Stimulated activated CD8-positive, alpha-beta memory T cell treated with anti-CD3 and anti-CD28 coated beads, Interleukin-4, amount 100 ng/mL, for 48 hours (primary cell): ENCODE data around the gene PRKAG2.
"Not testable (repeated sequence)": the region's sequence is repeated elsewhere in the genome, so short reads cannot be mapped to it uniquely, and the experiment has no call there.

Experiments
- DNase-seq: peaks from one replicate; pipeline ENCODE4 v3.0.0-alpha.2; 2020

PRKAG2 gene

DNA sequence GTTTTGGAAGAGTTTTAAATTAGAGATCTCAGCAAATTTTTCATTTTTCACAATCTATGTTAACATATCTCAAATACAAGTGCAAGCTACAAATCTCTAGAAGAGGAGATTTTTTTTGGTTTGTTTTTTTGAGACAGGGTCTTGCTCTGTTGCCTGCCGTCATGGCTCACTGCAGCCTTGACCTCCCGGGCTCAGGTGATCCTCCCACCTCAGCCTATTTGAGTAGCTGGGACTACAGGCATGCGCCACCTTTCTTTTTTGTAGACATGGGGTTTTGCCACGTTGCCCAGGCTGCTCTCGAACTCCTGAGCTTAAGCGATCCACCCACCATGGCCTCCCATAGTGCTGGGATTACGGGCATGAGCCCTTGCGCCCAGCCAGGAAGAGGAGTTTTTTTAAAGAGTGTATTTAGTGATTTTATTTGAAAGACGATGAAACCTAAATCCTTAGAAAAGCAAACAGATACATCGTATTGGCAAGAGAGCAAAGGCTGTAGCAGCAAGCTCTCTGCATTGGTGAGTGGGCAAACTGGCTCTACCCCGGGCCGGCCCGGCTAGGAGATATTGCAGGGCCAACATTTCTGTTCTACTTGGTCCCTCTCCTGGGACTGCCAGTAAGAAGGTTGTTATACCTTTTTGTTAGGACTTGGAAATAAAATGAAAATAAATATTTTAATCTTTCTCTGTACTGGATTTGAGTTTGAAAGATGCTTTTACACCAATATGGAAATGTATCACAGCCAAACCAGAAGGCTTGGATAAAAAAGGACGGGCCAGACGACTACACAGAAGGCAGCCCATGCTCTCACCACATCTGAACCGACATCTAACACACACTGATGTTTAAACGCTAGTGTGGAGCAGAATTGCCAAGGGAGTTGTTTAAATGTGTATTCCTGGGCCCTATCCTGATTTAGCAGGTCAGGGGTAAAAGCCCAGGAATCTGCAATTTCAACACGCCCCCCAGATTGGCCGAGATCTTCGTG is 307.7 kb downstream of the PRKAG2 start:
- DNase-seq = no peak

DNA sequence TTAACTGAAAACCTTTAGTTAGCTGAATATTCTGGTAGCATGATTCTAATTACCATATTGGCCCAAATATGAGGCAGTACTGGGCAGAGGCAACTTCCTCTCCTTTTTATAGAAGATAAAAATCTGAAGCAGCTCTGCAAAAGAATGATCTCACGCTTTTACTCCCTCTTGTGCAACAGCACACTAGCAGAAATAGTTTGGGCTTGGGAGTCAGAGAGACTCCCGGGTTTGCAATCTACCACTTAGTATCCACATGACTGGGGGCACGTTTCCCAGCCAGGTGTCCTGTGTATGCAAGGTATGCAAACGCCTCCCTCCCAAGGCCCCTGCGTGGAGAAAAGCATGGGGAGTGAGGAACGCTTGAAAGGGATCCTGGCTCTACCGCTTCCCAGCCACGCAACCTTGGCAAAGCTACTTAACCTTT is 310.0 kb downstream of the PRKAG2 start:
- no peak for DNase-seq

DNA sequence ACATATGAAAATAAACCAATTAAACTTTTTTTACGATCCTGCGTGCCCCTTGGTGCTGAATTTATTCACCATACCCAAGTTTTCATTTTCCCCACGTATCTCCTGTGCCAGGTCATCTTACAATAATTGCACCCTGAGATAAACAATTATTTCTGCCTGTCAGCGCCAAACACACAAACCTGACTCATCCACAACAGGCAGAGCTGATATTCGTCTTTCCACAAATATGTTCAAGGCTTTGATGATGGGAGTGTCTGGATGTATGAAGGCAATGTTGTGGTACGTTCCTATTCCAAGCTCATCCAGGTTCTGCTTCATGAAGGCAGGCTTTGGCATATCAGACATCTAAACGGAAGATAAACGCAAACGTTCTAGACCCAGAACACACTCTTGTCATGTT is 311.4 kb downstream of the PRKAG2 start:
- DNase-seq = no peak

DNA sequence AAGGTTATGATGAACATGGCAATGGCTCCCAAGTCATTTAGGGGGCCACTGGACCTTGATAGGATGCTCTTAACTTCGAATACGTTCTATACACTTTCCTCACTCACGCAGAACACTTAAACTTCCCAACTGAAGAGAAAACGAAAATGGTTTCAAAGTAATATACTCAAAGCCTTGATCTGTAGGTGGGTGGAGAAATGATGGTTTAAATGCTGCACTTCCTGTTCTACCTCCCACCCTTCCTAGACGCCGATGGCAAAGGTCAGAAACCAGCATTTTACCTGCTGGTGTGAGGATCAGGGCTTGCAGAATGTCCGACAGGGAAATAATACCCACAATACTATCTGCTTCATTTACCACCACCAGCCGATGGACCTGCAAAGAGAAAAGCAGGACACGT is 316.7 kb downstream of the PRKAG2 start:
- no peak for DNase-seq

DNA sequence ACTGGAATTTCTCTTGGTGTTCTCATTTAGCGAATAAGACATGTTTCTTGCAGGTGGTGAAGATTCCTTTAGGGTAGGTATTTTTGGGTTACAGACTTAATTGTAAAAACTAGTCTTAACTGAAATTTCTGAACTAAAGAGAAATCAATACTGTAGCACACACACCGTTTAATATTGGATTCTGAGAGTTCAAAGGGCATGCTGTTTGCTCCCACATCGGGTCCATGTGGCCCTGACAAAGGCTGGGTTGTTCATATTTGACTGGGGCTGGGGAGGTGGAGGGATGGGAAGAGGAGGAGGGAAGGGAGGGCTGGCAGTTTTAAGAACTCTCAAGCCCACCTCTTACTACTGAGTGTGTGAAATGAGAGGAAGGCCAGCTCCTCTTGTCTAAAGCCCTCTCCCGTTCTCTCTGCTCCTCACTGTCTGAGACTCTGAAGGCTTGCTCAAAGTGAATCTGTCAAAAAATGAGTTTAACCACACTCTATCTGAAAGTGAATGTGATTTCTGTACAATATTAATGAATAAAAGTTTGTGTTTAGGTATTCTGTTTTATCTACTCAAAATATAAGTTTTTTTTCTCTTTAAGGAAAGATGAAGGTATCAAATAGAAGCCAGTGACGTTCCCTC is 317.2 kb downstream of the PRKAG2 start:
- DNase-seq = no peak

DNA sequence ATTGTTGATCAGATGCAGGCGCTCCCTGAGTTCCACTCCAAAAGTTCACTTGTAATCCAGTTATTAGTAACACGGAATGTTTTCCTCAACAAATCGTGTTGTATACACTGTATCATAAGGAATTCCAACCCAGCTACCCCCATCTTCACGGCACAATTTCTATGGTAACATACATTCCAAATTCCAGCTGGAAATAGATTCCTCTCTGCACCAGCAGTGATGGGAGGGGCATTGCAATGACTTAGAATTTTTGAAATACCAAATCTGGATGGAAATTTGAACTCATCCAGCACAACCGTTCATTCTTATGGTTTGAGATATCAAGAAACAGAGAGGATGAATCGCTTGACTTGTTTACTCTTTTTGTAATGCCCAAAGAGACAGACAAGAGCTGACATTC is 318.3 kb downstream of the PRKAG2 start:
- no peak for DNase-seq

DNA sequence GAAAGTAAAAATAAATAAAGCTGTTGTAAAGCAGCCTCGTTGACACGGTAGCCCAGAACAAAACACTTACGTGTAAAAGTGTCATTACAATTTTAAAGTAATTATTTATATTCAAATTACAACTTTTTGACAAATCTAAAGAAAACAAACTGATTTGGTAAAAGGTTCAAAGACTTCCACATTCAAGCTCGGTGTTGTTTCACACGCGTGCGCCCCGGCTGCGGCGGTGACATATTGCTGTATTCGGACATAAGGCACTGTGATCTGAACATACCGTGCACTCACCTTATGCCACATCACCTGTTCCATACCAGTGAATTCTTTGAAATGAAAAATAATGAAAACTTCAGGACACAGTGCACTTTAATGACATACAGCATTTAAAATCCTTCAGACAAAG is 320.3 kb downstream of the PRKAG2 start:
- DNase-seq = no peak

DNA sequence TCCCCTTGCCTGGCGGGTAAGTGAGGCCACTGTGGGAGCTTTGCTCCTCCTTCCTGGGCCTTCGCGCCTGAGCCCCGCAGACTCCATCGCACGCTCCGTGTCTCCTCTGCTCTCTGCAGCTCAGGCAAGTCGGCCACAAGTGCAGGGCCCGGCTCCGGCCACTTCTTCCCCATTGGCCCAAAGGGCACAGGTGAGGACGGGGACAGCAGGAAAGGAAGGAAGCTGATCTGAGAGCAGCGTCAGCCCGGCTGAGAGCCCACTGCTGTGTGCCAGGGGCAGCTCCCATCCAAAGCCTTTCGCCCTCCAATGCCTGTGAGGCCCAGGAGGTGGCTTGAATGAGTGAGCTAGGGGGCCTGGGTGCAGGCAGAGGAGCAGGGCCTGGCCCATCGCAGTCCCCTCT is 323.6 kb downstream of the PRKAG2 start:
- no peak for DNase-seq

DNA sequence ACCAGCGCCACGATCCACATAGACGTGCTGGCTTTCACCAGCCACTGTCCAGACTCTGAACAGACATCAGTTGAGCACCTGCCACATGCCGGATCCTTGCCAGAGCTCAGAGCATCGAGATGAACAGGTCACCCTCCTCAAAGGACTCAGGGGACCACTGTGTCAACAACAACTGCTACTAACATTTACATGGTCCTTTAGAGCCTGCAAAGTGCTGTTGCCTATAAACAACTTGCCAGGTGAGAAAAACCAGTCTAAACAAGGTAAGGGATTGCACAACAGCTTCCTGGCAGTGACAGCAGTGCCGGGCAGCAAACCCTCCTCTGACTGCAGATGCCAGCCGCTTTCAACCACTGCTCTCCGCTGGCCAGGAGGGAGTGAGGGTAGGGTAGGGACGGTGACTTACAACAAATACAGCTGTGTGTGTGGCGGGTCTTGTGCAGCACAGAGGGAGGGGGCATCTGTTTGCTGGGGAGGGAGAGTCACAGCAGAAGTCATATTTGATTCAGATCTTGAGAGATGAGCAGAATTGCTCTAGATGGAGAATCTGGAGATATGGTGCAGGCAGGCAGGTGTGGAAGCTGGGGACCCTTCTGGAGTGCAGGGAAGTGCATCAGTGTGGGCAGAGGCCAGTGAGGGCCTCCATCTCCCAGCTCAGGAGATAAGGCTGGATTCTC is 324.4 kb downstream of the PRKAG2 start:
- DNase-seq = no peak

DNA sequence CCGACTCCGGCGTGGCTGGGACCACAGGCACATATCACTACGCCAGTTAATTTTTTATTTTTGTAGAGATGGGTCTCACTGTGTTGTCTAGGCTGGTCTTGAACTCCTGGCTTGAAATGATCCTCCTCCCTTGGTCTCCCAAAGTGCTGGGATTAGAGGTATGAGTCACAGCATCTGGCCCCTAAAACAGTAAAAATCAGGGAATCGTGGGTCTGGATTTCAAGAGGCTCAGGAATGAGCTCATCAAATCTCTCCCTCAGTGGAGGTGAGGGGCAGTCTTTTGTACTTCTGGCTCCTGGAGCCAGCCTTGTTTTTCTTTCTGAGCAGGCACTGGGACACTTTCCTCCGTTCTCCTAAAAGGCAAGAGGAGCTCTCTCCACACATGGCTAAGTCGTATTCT is 325.1 kb downstream of the PRKAG2 start:
- DNase-seq = no peak

DNA sequence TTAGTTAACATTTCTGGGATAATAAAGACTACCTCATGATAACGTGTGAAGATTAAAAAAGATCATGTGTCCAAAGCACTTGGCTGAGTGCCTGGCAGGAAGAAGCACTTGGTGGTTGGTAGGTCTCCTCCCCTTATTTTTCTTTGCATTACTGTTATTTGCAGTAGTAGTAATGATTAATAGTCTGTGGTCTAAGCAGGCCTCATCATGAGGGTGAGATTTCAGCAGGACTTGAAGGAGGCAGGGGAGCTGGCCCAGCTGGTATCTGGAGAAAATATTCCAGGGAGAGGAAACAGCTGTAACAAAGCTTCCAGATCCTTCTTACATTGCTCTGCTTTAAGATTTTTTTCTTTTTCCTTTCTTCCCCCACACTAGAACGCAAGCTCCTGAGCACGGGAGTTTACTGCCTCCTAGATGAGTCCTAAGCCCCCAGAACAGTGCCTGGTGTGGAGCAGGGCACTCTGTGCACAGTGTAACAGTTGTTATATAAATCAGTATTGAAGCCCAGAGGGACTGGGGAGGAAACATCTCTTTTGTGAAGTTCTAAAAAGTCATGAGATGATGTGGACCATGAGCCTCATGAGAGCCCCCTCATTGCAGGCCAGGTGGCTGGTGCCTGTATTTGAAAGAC is 326.1 kb downstream of the PRKAG2 start:
- no peak for DNase-seq

DNA sequence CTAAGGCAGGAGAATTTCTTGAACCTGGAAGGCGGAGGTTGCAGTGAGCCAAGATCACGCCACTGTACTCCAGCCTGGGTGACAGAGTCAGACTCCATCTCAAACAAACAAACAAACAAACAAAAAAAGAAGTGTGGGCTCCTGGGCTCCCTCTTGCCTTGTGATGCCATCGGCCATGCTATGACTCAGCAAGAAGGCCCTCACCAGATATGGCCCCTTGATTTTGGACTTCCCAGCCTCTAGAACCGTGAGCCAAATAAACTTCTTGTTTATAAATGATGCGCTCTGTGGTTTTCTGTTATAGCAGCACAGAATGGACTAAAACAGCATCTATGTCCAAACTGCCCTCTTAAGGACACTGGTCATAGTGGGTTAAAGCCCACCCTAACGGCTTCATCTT is 327.3 kb downstream of the PRKAG2 start:
- no peak for DNase-seq

DNA sequence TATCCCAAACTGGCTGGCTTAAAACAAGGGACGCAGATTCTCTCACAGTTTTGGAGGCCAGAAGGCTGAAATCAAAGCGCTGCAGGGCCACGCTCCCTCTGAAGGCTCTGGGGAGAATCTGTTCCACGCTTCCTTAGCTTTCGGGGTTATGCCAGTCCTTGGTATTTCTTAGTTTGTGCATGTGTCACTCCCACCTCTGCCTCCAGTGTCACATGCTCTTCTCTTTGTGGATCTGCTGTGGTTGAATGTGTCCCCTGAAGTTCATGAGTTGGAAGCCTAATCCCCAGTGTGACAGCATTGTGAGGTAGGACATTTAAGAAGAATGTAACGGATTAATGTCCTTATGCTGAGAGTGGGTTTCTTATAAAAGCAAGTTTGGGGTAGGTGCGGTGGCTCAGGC is 327.8 kb downstream of the PRKAG2 start:
- DNase-seq = no peak

DNA sequence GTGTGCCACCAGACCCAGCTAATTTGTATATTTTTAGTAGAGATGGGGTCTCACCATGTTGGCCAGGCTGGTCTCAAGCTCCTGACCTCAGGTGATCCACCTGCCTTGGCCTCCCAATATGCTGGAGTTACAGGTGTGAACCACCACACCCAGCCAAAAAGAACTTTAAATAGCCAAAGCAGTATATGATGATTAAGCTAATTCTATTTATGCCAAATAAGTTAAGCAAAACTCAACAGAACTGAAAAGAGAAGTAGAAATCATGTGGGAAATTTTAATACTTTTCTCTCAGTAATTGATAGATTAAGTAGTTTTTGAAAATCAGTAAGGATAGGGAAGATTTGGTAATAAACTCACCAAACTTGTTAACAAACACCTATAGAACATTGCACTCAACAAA is 332.7 kb downstream of the PRKAG2 start:
- DNase-seq = no peak

DNA sequence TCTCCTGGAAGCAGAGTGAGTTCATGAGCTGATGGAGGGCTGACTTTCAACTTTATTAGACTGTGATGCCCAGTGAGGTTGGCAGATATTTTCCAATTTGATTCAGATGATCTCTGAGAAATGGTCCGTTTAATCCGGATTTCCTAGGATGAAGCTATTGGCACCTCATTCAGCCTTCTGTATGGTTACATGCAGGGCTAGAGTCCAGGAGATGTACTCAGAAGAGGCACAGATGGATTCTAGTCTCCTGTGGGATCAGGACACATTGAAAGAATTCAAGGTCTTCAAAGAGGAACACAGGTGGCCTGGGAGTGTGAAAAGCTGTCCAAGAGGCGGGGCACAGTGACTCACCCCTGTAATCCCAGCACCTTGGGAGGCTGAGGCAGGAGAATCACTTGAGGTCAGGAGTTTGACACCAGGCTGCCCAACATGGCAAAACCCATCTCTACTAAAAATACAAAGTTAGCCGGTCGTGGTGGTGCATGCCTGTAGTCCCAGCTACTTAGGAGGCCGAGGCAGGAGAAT is 334.2 kb downstream of the PRKAG2 start:
- no peak for DNase-seq

DNA sequence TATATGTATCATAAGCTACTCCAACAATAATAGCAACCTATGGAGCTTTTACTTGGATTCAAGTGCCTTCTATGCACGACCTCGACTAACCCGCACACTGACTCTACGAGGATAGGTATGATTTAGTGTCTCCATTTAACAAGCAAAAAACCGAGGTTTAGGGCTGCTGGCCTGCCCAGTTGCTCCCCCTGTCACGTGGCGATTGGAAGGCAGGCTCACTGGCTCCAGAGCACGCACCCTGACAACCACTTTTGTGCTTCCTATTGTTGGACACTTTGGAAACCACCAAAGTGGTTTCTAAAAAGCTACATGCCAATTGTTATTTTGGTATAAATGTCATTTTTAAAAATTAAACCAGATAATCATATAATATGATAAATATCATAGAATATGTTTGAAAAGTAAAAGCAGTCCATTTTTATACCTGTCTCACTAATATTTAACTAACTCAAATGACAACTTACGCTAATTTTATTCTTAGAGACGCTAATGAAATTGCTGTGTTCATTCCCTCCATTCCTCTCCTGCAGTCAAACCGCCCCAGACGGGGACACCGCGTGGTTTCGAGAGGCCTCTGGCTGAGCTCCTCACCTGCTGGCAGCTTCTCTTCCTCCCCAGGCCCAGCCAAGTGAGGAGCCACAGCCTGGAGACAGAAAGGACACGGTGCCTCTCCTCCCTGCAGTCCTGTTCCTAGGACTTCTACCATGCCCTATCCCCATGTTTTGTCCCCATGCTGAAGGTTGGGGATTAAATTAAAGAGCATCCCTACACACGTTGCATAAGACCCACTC is 335.0 kb downstream of the PRKAG2 start:
- DNase-seq = no peak

DNA sequence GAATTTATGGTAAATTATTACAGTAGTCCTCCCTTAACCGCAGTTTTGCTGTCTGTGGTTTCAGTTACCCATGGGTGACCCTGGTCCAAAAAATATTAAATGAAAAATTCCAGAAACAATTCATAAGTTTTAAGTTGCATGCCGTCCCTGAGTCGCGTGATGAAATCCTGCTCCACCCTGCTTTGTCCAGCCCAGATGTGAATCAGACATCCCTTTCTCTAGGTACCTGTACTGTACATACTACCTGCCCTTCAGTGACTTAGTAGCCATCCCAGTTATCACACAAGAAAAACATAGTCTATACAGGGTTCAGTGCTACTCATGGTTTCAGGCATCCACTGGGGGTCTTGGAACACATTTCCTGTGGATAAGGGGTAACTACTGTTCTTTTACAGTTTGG is 336.8 kb downstream of the PRKAG2 start:
- DNase-seq = no peak

DNA sequence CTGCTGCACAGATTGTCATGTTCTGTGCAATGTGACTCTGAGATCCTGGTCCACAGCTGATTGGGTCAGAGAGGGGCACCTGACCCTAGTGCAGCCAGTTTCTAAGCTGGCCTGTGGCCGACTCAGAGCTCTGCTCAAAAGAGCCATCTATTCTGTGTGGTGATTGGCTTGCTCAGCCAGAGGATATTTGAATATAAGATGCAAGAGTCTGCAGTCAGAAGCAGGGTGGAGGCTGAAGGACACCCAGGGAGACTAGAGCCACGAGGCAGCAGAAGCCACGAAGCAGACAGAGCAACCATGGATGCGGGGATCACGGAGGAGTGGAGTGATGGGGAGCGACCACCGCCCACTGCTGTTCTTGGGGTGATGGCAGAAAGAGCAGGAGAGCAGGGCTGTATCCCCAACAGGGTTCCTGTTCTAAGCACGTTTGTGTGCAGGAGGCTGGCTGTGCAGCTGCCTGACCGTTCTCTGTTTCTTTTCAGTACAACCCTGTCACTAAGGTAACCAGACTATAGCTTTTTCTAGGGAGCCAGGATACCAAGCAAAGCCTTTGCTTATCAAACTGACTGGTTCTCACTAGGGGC is 337.7 kb downstream of the PRKAG2 start:
- DNase-seq = no peak

DNA sequence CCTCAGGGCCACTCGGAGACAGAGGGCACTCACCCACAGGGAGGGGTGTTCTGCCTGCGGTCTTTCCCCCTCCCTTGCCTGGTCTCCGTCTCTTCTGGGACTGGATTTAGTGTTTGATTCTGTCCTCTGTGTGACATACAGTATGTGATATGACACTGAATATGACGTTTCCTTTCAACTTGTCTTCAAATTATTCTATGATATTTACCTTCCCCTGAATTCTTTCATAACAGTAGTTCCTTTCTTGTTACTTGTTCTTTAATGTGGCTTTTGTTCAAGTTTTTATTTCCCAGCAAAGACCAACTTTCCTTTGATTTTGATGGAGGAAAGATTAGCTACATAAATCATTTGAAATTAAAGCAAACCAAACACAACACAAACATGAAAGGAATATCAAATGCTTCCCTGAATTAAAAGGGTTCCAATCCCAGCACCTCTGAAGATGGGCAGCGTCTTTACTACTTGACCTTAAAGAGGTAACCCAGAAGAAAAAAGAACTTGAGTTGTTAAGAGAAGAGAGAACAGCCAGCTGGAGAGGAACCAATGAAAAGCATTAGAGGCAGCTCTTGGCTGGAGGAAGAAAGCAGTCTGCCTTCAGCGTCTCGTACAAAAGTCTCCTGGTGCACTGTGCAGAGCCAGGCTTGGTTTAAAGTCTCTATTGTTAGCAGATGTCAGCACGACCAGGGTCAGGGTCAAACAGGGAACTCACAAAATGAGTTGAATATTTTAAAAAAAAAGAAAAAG is 338.9 kb downstream of the PRKAG2 start:
- DNase-seq = no peak

DNA sequence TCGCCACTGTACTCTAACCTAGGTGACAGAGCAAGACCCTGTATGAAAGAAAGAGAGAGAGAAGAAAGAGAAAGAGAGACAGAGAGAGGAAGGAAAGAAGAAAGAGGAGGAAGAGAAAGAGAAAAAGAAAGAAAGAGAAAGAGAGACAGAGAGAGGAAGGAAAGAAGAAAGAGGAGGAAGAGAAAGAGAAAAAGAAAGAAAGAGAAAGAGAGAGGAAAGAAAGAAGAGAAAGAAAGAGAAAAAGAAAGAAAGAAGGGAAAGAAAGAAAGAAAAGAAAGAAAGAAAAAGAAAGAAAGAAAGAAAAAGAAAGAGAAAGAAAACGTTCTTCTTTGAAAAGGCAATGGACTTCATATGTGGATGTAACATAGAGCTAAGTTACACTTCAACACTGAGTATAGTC is 340.7 kb downstream of the PRKAG2 start:
- not testable (repeated sequence) for DNase-seq

DNA sequence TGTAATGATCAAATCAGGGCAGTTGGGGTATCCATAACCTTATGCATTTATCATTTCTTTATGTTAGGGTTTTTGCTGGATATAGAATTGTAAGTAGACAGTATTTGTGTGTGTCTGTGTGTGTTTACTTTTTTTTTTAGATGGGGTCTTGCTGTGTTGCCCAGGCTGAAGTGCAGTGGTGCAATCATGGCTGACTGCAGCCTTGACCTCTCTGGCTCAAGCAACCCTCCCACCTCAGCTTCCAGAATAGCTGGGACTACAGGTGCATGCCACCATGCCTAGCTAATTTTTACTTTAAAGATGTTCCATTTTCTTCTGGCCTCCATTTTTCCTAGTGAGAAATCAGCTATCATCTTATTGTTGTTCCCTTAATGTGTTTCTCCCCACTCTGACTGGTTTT is 347.1 kb downstream of the PRKAG2 start:
- no peak for DNase-seq
